Coronary artery (tissue), 2 donors: Measurements from ENCODE around the gene ULK3.

ENCODE experiments used
- DNase-seq: peaks from one replicate; pipeline ENCODE4 v3.0.0-alpha.2; 2017; ENCODE audit warnings: low spot score
- H3K27ac ChIP-seq, 2 donors: fragments of 200-600 bp; sonication (generic); one replicate each; pipeline ENCODE4 v1.5.1; 2016 to 2019
- H3K4me3 ChIP-seq: fragments of 200-600 bp; sonication (generic); 2 replicates; pipeline ENCODE4 v1.5.1; 2016; ENCODE audit warnings: mild to moderate bottlenecking, moderate library complexity
- CTCF ChIP-seq: fragments of 200-600 bp; sonication (generic); IDR thresholded peaks from one replicate; pipeline ENCODE4 v1.5.1; 2019; ENCODE audit warnings: antibody characterized with exemption

The ULK3 gene

GRCh38 chr15:74822233-74822632, 20.7 kb downstream of the ULK3 start:
- DNase-seq: no peak
- no peak overlapping the region for H3K4me3 ChIP-seq
- no peak overlapping the region for H3K27ac ChIP-seq
- no peak for TF ChIP-seq CTCF

GRCh38 chr15:74821790-74822158, 21.2 kb downstream of the ULK3 start:
- DNase-seq: no peak
- H3K4me3 ChIP-seq: no peak overlapping the region
- no peak overlapping the region for H3K27ac ChIP-seq
- TF ChIP-seq CTCF: no peak

GRCh38 chr15:74821091-74821789, 21.7 kb downstream of the ULK3 start:
- Histone ChIP-seq H3K27ac (no peak overlapping the region), H3K4me3 (no peak overlapping the region)
- TF ChIP-seq CTCF: no peak
- no peak for DNase-seq

GRCh38 chr15:74820056-74820455, 22.9 kb downstream of the ULK3 start:
- H3K4me3 ChIP-seq: no peak overlapping the region
- no peak for TF ChIP-seq CTCF
- no peak overlapping the region for H3K27ac ChIP-seq
- no peak for DNase-seq

GRCh38 chr15:74817370-74817737, 25.6 kb downstream of the ULK3 start:
- Histone ChIP-seq H3K4me3 (no peak overlapping the region), H3K27ac (no peak overlapping the region)
- no peak for TF ChIP-seq CTCF
- no peak for DNase-seq

- Histone ChIP-seq H3K27ac (no peak overlapping the region), H3K4me3 (no peak overlapping the region)
- DNase-seq: no peak
- TF ChIP-seq CTCF: no peak
Measured at GRCh38 chr15:74816624-74817369, 26.2 kb downstream of the ULK3 start.

GRCh38 chr15:74815961-74816360, 27.0 kb downstream of the ULK3 start:
- DNase-seq: no peak
- no peak for TF ChIP-seq CTCF
- no peak overlapping the region for H3K27ac ChIP-seq
- H3K4me3 ChIP-seq: no peak overlapping the region
